Measurements from ENCODE around the gene MYL4. TPM values are rescaled to one million over a fixed set of nuclear protein-coding genes. Genes with fewer than 3 reads are reported as not detected.
"Not testable (repeated sequence)": the region's sequence is repeated elsewhere in the genome, so short reads cannot be mapped to it uniquely, and the experiment has no call there.

MYL4 gene
- total RNA-seq, 1 donor from 2014 or later = 133 TPM

DNA sequence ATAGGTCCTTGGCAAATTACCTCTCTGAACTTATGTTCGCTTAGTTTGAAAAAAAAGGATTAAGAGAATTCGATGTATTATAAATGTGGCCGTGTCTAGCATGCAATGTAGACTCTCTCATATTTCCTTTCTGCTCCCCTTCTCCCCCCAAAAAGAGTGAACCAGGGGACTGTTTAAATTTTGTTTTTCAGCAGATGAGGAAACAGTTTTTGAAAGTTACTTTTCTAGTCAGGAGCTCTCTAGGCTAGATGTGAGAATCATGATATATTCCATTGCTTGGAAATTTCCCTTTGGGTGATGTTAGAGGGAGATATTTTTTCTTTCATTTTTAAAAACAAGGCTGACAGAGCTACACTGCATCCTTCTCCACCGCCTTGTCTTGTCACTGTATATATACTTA, 18.9 kb upstream of the MYL4 start:
- intact Hi-C loops (cut with micrococcal nuclease) = no loop called here
- ATAC-seq (no peak), DNase-seq (no peak)

DNA sequence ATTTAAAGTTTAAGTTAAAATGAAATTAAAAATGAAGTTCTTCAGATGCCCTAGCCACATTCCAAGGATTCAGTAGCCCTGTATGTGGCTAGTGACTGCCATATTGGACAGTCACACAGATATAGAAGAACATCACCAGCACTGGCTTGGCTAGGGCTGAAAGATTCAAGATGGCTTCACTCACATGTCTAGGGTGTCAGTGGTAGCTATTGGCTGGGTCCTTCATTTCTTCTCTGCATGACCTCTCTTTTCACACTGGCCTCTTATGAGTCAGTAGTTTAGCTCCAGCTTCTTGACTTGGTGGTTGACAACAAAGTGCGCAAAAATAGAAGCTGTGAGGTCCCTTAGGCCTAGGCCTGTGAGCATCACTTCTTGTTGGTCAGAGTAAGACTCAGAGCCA, 18.4 kb upstream of the MYL4 start:
- DNase-seq (no peak), ATAC-seq (no peak)
- intact Hi-C loops (cut with micrococcal nuclease) = no loop called here

DNA sequence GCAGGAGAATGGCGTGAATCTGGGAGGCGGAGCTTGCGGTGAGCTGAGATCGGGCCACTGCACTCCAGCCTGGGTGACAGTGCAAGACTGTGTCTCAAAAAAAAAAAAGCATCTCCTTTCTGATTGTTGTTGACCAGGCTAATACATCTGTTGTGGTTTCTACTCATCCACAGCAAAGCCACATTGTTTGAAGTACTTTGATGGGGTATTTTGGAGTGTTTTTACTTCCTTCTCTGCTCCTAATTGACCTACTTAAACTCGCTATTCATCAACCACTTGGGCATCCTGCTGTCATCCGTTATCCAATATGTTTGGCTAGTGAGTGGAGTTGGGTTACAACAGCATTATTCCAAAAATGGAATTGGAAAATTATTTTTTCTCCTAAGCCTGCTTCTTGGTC, 16.6 kb upstream of the MYL4 start:
- intact Hi-C loops (cut with micrococcal nuclease) = no loop called here
- DNase-seq (no peak), ATAC-seq (no peak)

DNA sequence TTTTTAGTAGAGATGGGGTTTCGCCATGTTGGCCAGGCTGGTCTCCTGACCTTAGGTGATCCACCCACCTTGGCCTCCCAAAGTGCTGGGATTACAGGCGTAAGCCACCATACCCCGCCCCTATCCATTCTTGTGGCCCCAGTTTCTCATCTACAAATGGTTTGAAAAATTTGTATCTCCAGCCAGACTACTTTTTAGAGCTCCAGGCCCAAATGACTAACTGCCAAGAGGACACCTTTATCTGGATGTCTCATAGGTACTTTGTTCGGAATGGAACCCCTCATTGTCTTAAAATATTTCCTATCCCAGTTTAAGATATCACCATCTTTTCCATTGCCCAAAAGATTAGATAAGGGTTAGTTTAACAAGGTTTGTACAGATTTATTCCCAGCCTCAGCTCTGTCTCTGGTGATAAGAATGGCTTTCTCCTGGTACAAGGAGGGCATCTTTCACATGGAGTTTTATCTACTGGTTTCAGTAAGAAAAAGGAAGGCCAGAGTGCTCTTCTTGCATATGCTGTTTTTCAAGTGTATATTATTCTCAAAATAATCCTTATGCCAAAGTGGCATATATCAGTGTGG, 15.1 kb upstream of the MYL4 start:
- intact Hi-C loops (cut with micrococcal nuclease) = no loop called here
- DNase-seq = no peak

DNA sequence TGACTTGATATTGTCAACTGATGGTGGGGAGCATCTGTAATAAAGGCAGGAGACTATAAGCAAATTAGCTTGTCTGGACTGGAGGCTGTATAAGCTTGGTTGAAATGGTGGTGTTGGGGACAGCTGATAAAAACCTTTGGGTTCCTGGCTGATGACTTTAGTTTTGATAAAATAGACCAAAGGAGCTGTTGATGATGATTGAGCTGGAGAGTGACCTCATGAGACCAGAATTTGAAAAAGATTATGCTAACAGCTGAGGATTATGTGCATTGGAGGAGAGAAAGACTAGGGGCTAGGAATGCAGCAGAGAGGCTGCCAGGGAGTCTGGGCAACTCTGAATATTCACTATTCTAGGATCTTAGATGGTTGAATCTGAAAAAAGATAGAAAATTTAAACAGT, 11.3 kb upstream of the MYL4 start:
- ATAC-seq (no peak), DNase-seq (no peak)
- intact Hi-C loops (cut with micrococcal nuclease) = no loop called here

More for the DNA sequence above, 15.1 kb upstream of the MYL4 start:
- no peak for ATAC-seq

DNA sequence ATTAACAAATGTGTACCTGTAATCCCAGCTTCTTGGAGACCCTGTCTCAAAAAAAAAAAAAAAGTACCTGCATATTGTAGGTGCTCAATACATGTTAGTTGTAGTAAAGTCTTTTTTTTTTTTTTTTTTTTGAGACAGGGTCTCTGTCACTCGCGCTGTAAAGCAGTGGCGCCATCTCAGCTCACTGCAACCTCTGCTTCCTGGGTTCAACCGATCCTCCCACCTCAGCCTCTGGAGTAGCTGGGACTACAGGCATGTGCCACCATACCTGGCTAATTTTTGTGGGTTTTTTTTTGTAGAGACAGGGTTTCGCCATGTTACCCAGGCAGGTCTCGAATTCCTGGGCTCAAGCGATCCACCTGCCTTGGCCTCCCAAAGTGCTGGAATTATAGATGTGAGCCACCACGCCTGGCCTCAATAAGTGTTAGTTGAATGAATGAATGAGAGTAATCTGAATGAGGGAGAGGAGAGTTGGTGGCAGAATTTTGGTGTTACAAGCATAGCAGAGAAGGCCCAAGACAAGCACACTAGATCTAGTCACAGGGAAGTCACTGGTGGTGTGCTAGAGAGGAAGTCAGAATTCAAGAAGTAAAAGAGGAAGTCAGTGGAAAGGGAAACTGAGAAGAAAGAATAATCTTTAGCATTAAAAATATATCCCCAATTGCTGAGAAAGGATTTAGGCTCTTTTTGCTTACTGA, 9.4 kb upstream of the MYL4 start:
- no peak for ATAC-seq
- DNase-seq = no peak
- intact Hi-C loops (cut with micrococcal nuclease) = no loop called here

DNA sequence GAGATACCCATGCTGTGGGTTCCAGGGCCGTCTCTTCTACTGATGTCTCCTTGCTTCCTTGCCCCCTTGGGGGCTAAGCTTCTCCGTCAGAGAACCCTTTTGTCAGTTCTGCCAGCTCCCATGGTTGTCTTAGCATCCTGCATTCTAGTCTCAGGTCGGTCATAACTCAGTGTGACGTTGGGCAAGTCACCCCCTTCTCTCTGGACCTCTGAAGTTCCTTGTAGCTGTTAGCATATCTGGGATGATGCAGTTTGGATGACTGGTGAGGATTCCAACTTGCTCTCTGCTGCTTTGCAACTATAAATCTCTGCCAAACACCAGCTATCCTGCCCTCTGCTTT, 8.9 kb upstream of the MYL4 start:
- intact Hi-C loops (cut with micrococcal nuclease) = no loop called here
- no peak for ATAC-seq
- no peak for DNase-seq

DNA sequence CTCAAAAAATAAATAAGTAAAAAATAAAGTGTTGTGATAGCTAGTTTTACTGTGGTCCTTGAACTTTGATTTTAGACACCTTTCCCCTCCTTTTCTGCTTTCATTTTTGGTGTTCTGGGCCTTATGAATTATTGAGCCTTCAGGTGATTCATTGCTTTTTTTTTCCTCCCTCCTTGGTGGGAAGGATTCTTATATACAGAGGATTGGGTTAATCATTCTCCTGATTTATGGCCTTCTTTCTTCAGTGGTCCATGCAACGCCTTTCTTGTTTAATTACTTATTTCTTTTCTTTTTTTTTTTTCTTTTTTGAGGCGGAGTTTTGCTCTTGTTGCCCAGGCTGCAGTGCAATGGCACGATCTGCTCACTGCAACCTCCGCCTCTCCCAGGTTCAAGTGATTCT, 8.0 kb upstream of the MYL4 start:
- ATAC-seq (no peak), DNase-seq (no peak)
- intact Hi-C loops (cut with micrococcal nuclease) = no loop called here

DNA sequence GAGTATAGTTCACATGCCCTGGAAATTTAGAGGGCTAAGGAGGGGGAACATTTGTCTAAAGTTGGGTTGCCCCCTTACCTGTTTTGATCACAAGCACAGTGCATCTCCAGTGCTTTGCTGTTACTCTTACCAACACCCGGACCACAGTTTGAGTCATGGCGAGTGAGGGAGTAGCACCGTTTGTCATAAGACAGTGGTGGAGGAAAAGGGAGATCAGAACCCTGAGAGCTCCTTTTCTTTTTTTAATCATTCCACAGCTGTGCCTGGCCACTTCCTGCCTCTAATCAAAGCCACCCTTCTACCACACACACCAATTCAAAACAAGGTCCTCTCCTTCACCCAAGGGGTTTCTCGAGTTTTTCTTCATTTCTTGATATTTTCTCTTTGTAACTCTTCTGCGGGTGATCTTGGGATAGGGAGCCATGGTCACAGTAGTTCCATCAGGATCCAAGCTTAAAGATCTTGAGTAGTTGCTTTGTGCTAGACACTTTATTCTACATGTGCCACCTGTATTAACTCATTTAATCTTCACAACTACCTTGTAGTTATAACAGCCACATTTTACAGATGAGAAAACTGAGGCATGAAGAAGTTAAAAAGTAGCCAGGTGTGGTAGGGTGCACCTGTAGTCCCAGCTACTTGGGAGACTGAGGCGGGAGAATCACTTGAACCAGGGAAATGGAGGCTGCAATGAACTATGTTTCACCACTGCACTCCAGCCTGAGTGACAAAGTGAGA, 5.0 kb upstream of the MYL4 start:
- DNase-seq (no peak), ATAC-seq (no peak)
- intact Hi-C loops (cut with micrococcal nuclease) = no loop called here

DNA sequence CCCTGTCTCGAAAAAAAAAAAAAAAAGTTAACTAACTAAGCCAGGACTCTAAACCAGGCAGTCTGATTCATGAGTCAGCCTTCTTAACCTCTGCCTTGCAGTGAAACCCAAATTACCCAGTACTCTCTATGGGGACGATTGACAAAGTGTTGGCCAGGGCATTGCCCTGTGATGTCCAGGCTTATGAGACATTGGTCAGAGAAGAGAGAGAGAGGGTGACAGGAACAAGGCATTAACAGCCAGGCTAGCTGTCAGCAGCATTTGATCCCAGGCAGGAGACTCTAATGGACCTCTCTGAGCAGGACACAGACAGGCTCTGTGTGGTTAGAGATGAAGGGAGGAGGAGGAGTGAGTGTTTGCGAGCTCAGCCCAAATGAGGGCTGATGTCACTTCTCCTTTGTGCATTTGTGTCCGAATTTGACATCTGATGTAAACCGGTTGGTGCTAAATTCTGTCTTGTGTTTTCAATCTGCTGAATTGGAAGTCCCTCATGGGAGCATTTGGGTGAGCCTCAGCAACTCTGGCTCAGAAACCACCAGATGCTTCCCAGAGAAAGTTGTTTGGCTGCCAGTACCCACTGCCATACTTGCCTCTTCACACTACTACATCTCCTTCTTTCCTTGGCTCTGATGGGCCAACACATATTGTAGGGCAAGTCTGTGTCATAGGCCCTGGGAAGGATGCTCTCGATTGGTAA, 4.3 kb upstream of the MYL4 start:
- intact Hi-C loops (cut with micrococcal nuclease) = no loop called here
- DNase-seq = no peak
- peak; percentile 85 for ATAC-seq

DNA sequence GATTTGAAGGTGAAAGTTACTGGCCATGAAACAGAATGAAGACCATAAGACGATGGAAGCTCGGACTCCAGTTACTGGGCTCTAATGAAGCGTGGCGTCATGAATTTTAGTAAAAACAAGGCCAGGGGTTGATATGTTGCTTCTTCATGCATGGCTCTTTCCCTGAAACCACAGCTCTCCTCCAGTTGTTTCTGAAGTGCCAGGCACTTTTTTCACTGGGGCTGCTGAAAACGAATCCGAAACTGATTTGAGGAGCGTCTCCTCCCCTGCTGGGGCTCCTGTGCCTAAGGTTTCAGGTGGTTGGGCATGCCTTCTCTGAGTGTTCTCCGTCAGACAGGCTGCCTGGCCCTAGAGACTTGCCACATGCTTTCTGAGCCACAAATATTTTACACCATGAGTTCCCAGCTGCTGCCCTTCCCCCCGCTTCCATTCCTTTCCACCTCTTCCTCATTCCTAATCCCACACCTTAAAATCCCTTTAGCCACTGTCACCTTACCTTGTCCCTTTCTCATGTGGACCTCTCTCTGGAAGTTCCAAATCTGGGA, 3.7 kb upstream of the MYL4 start:
- ATAC-seq (peak; percentile 67), DNase-seq (peak; percentile 43)
- intact Hi-C loops (cut with micrococcal nuclease) = no loop called here

DNA sequence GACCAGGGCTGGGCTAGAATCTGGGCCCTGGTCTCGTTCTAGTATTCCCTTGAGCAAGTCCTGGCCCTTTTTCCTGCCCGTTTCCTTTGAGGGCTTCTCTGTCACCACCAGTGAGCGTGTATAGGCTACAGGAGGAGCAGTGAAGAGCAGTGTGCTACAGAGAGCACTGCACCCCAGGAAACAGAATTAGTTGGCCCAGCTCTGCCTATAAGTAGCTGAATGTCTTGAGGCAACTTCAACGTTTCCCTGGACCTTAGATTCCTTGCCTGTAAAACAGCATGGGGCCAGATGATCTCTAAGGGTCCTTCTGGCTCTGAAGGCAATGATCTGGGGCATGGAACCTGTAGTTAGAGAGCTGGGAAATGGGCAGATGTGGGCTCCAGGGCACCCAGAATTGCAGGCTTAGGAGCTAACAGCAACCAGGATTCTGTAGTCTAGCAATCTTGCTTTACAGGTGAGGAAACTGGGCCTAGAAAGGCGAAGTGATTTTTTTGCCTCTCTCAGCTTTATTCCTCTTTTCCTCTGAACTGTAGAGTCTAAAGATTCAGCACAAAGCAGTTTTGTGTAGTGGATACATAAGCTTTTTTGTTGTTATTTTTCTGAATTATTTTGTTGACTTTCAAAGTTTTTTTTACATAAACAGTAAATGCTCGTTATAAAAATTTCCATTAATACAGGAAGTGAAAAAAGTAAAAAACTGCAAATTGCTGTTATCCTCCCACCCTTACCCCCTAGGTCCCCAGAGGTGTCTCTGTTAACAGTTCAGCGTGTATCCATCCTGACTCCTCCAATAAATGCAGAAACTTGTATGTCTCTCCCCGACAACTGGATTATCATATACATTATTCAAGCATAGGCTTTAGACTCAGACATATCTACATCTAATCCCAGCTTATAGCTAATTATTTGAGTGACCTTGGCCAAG, 1.7 kb upstream of the MYL4 start:
- intact Hi-C loops (cut with micrococcal nuclease) = no loop called here
- no peak for ATAC-seq

DNA sequence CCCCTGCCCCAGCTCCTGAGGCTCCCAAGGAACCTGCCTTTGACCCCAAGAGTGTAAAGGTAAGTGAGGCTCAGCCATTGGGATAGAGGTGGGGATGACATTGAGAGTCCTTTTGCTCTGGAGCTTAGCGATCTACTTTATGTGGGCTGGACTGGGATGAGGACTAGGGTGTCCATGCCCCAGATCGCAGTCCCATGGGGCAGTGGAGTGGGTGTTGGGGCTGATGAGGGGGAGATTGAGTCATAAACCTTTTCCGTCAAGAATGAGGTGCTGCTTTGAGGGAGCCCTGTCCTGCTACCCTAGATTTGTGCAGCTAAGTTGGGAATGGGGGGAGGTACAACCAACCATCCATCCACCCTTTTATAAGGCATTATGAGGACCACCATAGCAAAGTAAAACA, 351 bp downstream of the MYL4 start:
- DNase-seq (no peak), ATAC-seq (no peak)
- intact Hi-C loops (cut with micrococcal nuclease) = no loop called here

More for the DNA sequence above, 1.7 kb upstream of the MYL4 start:
- DNase-seq = no peak

DNA sequence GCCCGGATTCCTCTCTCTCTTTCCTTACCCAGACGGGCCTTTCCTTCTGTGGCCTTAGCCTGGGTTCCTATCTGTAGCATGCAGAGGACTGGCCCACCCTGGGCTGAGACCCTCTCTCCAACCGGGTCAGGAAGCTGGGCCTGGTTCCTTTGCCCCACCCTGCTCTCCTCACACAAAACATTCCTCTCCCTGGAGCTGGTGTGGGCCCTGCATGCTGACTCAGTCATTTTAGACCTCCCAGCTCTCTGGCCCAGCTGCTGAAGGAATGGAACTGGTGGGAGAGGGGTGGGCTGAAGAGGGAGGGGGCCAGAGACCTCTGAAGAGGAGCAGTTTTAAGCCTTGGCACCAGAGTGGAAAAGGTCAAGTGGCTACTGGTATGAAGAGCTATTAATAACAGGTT, 957 bp downstream of the MYL4 start:
- peak; percentile 34 for ATAC-seq
- intact Hi-C loops (cut with micrococcal nuclease) = no loop called here
- DNase-seq = no peak

DNA sequence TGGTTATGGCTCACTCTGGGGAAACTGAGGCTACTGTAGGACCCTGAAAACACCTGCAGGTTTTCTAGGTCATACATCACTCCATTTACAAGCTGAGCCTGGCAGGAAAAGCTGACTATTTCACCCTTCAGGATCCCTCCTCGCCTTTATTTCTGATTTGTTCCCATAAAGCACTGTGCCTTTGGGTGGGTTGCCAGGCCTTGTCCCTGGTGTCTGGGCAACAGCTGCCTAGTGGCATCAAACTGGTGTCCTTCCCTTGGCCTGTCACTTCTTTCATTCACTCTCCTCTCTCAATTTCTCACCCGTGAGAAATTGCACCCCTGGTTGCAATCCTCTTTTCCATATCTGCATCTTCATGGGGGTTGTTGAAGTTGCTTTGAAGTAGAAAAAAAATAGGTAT, 1.6 kb downstream of the MYL4 start:
- intact Hi-C loops (cut with micrococcal nuclease) = no loop called here
- ATAC-seq (no peak), DNase-seq (no peak)

DNA sequence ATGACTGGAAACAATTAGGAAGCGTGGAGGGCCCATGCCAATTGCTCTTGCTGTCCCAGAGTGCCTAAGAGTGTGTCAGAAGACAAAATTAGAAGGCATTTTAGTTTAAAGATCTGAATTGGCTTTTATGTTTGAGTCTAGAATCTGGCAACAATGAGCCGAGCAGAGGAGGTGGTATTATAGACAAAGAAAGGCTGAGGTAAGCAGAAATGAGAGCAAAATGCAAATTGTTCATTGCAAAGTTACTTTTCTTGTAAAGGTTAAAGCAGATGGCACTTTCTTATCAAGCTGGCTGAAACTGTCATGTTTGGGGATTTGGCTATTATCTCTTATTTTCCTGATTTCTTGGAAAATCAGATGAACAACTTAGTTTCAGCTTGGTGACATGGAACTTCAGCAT, 3.3 kb downstream of the MYL4 start:
- DNase-seq (no peak), ATAC-seq (no peak)
- intact Hi-C loops (cut with micrococcal nuclease) = no loop called here

DNA sequence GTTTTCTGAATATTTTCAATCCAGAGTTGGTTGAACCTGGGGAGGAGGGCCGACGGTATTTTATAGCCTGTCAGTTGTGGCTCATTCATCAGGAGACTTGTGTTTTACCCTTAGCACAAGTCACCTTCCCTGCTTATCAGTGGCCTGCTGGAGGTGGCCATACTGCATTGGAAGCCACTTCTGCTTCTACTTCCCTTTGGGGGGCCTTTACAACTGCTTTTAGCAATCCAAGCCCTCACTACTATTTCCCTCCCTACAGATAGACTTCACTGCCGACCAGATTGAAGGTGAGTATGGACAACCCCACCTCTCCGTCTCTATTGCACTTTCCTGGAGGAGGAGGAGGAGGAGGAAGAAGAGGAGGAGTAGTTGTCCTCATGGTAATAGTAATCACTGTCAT, 4.4 kb downstream of the MYL4 start:
- ATAC-seq = no peak
- intact Hi-C loops (cut with micrococcal nuclease) = no loop called here
- DNase-seq = no peak

DNA sequence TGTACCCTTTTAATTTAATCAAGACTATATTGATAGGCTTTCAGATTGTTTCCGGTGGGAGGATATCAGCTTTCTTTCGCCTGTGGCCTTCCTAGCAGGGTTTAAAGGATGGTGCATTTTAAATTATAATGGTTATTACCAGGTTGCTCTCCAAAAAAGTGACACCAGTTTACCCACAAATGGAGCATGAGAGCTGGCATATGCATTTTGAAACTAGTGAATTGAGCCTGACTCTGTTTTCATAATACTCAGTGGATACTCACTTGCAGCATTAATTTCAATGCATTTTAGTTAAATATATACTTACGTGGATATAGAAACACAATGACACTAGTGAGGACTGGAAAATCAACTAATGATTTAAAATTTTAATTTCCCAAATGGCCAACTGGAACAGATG, 5.8 kb downstream of the MYL4 start:
- no peak for DNase-seq
- intact Hi-C loops (cut with micrococcal nuclease) = no loop called here
- ATAC-seq = no peak

DNA sequence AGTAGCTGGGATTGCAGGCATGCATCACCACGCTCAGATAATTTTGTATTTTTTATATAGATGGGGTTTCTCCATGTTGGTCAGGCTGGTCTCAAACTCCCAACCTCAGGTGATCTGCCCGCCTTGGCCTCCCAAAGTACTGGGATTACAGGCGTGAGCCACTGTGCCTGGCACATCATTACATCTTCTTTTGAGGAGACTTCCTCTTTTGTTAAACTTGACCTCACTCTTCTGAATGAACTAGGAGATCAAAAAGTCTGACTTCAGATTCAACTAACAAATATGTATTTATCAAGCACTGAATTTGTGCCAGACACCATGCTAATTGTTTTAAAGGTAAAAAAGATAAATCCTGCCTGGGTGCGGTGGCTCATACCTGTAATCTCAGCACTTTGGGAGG, 7.7 kb downstream of the MYL4 start:
- ATAC-seq; DNase-seq; intact Hi-C loops (cut with micrococcal nuclease): not testable (repeated sequence)

All from left ventricle myocardium superior (tissue), 1 donor.